NCI-H1105 treated with DMSO at 0.1 percent for 48 hours (cell line): ENCODE results near the gene EVC2.

ENCODE experiments used
- DNase-seq: peaks from one replicate; lab custom pipeline; 2025; lab: John Stamatoyannopoulos, UW

EVC2 gene

DNA sequence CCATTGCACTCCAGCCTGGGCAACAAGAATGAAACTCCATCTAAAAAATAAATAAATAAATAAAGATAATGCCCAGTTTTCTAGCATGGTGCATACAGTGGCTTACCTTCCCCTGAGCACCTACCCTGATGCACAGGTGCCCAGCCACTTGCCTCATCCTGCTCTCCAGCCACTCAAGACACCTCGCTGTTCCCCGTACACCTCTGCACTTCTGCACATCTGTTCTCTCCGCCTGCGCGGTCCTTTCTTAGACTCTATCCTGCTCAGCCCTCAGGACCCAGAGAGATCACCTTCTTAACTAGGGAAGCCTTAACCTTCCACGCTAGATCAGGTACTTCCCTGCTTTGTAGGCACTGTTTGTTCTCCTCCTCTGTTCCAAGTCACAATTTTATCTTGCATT, 5.5 kb upstream of the EVC2 start:
- no peak for DNase-seq

DNA sequence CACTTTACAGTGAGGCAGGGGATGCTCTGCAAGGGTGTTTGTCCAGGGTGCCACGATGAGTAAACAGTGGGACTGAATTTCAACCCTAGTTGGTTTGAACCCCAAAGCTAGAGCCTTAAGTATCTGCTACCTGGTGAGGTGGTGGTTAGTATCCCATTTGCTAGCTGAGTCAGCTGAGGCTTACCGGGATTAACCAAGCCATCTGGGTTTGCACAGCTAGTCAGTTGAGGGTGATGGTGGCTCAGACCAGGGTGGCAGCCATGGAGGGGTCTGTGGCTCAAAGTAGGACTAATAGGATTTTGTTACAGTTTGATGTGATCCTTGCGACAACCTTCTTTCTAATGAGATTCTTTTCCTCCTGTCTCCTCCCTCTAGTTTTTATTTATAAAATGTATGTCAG, 4.6 kb upstream of the EVC2 start:
- no peak for DNase-seq

DNA sequence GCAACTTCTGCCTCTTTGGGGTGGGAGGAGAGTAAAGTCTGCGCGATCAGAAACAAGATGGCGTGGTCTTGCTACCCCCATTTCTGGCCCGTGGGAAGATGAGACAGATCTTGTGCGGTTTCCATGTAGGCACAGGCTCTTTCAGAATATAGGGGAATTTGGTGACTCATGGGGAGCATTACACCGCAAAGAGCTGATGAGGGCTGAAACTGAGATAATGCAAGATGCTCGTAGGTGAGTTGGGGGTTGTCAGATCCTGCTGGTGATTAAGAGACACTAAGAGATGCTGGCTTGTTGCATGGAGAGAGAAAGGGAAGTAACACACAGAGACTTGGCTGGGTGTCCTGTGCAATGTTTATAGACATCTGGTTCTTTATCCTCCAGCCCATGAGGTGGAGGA, 4.2 kb upstream of the EVC2 start:
- no peak for DNase-seq

DNA sequence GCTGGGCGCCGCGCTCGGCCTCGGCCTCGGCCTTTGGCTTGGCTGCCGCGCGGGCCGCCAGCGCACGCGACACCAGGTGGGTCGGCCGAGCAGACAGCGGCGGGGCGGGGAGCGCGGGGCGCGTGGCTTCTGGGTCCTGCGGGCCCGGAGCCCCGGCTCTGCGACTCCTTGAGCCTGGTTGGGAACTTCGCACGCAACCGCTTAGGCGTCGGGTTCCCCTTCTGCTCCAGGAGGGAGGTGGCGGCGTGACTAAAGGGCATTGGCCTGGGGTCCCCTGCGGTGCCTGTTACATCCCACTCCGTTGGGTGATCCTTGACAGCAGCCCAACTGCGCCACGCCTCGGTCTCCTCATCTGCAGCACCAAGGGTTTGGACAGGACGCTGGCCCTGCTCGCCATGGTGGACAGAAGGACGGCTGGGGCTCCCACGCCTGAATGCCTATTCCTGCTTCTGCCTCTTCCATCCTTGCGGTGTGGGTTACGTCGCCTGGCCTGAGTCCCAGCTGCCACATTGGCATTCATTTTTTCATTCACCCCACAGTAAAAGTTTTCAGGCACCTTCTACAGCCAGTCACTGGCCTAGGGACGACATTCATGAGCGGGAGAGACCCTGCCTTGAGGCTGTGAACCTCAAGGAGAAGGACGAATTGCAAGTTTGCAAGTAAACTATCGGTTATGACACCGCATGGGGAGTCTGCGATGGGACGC, 3.3 kb upstream of the EVC2 start:
- no peak for DNase-seq

- DNase-seq, result peak; percentile 18
These were observed 2.7 kb upstream of the EVC2 start, which contains the start of gene EVC for GRCh38 chr4:5710961-5711478. Gene EVC, plus strand, starts transcription at chr4:5711201. Its CDS starts 180 bp downstream, at chr4:5711381.

- no peak for DNase-seq
These were observed 2.0 kb upstream of the EVC2 start for GRCh38 chr4:5710065-5710960.

DNA sequence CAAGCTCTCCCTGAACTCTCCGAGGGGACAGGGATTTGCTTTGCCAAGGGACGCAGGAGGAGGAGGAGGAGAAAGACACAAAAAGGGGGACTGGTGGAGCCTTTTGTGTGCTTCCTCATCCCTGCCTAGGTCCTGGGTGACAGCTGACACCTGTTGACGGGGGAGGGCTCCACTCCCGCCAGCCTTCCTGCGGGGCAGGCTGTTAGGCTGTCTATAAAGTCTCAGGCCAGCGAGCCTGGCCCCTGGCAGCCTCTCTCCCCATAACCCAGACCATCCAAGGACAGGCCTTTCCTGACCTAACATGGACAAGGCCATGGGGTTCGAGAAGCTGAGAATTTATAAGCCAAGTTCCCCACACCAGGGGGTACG, 832 bp upstream of the EVC2 start:
- no peak for DNase-seq

- DNase-seq, result no peak
These were observed 446 bp downstream of the EVC2 start for GRCh38 chr4:5707778-5708448.

GRCh38 chr4:5707366-5707765, 993 bp downstream of the EVC2 start:
- no peak for DNase-seq

DNA sequence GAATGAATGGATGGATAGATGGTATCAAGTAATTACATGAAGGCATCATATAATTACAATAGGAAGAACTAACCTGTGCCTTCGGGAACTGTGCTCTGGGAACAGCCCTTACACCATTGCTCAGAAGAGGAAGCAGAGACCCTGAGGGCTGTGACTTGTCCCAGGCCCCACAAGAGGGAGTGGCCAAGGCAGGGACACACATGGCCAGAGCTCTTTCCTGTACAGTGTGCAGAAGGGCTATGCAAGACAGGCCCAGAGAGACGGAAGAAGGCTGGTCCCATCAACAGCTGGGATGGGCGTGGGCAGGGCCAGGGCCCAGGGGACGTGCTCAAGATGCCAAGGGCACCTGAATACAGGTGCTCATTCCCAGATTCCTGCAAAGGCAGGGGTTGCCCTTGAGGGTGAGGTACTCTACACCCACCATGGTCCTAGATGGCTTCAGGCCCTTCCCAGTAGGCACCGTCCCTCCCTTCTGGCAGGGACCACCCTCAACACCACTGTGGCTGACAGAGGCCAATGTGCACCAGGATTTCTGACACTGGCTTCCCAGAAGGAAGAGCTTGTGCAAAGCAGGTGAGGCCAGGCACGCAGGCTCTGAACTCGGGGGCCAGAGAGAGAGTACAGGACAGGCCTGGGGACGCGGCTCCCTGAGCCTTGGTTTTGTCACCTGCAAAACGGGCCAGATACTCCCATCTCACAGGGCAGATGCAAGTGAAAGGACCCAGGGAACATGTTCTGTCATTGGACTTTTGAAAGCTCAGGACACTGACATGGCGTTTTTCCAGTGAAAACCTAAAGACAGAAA, 1.7 kb downstream of the EVC2 start:
- no peak for DNase-seq

- no peak for DNase-seq
These were observed 2.6 kb downstream of the EVC2 start for GRCh38 chr4:5705647-5706320.

- no peak for DNase-seq
These were observed 4.1 kb downstream of the EVC2 start for GRCh38 chr4:5704276-5704675.

DNA sequence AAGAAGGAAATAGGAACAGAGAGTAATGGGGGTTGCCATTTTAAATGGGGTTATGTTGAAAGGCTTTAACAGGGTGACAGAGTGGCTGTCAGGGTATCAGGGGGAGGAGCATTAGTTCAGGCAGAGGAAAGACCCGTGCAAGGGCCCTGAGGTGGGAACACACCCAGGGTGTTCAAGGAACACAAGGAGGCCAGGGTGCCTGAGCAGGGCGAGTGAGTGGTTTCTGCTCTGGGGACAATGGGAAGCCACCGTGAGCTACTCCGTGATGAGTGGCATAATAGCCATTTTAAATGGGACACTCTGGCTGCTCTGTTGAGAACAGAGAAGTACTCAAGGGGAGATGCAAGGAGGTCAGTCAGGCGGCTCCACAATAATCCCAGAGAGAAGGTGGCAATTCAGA, 4.5 kb downstream of the EVC2 start:
- no peak for DNase-seq

DNA sequence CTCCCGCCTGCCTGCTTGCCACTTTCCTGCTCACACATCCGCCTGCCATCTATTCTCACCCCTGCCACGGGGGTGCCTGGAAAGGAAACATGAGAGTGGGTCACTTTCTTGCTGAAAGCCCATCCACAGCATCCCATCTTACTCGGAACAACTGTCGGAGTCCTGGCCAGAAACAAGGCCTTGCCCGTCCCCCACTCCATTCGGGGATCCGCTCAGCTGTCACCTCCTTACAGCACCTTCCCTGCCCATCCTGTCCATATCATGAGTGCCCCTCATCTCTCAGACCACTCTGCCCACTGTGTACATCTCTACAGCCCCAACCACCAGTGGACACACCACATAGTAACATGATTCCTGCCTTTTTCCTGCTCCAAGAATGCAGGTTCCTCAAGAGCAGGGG, 6.4 kb downstream of the EVC2 start:
- DNase-seq, result no peak

DNA sequence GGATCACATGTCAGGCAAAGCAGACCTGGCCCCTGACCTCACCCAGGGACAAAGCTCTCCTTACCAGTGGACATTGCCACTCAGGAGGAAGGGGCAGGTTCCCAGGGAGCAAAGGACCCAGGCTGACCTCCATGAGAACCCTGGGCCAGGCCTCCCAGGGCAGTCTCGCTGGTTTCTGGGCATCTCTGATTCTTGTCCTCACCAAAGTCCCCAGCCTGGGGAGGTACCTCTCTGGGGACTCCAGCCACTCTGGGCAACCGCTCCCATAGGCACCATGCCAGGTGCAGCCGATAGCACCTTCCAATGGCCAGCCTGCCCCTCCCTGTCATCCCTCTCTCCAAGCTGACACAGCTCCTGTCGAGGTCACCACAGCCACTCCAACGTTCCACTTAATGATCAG, 7.9 kb downstream of the EVC2 start:
- no peak for DNase-seq

GRCh38 chr4:5696341-5696740, 12.0 kb downstream of the EVC2 start:
- no peak for DNase-seq

GRCh38 chr4:5693871-5694270, 14.5 kb downstream of the EVC2 start:
- no peak for DNase-seq

GRCh38 chr4:5691491-5692132, 16.7 kb downstream of the EVC2 start:
- DNase-seq, result no peak

DNA sequence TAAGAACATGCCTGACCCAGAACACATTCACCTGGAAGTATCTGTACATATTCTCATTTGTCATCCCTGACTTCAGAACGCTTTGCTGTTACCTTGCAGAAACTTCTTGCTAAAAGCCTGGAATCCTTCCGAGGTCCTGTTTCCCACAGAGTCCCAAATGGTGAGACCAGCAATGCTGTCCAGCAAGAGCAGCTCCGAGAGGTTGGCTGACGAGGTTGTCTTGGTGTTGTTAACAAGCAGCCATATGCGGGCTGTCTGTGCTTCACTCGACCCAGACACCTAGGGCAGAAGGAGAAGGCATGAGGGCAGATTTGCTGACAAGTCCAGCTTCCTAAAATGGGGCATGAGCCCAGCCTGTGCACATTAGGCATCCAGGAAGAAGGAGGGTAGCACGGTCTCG, 19.3 kb downstream of the EVC2 start:
- no peak for DNase-seq

DNA sequence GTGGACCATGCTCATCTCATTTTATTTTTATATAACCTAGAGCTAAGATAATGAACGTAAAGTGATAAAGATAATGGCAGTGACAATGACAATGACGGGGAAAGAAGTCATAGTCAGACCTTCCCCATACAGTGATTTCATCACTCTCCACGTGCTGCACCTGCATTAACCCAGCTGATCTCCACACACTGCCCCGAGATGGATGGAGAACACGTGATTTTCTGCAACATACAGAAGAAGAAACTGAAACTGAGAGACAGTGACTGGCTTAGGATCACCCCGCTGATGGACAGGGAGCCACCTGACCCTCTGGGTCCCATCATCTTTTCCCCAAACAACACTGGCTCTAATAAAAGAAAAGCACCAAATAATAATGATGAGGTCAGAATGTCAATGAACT, 22.0 kb downstream of the EVC2 start:
- DNase-seq, result no peak

GRCh38 chr4:5685296-5685695, 23.1 kb downstream of the EVC2 start:
- DNase-seq, result no peak
